T-helper 1 cell (primary cell): ENCODE results near the gene NUSAP1.
"Not testable (repeated sequence)": the region's sequence is repeated elsewhere in the genome, so short reads cannot be mapped to it uniquely, and the experiment has no call there.

ENCODE experiments used
- DNase-seq, 5 donors: peaks; one replicate each; pipeline ENCODE4 v3.0.0-alpha.2; 2012 to 2020

NUSAP1 gene

GRCh38 chr15:41416128-41416741, 83.6 kb downstream of the NUSAP1 start:
- DNase-seq = no peak

- DNase-seq = peak; percentile 93 to 99 (median 95)
Measured at GRCh38 chr15:41416742-41417417, 84.2 kb downstream of the NUSAP1 start, which contains the start of gene RTF1. TSS of gene RTF1 (plus strand) at chr15:41417095. CDS start at chr15:41417116, 21 bp downstream.

GRCh38 chr15:41417418-41418195, 84.9 kb downstream of the NUSAP1 start:
- DNase-seq = no peak

GRCh38 chr15:41423979-41424659, 91.4 kb downstream of the NUSAP1 start:
- DNase-seq = peak in 1 of 5 donors; percentile 71

- no peak for DNase-seq
Measured at GRCh38 chr15:41424809-41425208, 92.1 kb downstream of the NUSAP1 start.

GRCh38 chr15:41425907-41426306, 93.2 kb downstream of the NUSAP1 start:
- not testable (repeated sequence) for DNase-seq

- DNase-seq = peak in 1 of 5 donors; percentile 61
Measured at GRCh38 chr15:41429003-41429890, 96.6 kb downstream of the NUSAP1 start.
